GM15510 (cell line): ENCODE data around the gene SCGB1D2.

ENCODE experiments used
- POLR2A ChIP-seq: IDR thresholded peaks from 3 replicates; pipeline ENCODE4 v1.6.1; 2011; ENCODE audit warnings: borderline replicate concordance; ENCODE audit not compliant: insufficient read length; ENCODE audit errors: extremely low read depth

Gene SCGB1D2

DNA sequence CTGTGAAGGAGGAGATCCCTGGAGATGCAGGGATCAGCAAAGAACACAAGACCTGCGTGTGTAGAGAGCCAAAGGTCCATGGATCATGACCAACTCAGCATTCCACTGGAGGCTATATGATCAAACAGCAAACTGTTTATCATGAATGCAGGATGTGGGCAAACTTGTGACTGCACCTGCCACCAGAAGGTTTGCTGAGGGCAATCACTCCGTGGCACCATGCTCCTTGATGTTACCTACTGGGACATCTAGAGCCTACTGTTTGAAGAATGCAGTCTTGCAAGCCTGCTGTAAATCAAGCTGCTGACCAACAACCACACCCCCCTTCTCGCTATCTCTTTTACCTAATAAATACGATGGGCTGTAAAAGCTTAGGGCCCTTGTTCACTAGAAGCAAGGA lies 9.7 kb downstream of the SCGB1D2 start:
- TF ChIP-seq POLR2A = no peak

DNA sequence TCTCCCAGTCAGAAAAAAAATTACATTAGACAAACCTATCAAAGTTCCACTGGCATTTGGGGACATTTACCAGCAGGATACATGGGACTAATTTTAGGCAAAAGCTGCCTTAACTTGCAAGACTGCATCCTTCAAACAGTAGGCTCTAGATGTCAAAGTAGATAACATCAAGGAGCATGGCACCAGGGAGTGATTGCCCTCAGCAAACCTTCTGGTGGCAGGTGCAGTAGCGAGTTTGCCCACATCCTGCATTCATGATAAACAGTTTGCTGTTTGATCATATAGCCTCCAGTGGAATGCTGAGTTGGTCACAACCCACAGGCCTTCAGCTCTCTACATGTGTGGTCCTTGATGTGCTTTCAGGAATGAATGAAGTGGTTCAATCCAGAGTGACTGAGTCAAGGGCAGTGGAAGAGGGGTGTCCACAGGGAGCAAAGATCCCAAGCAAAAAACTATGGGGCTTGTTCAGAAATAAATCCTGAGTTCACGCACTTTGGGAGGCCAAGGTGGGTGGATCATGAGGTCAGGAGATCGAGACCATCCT lies 12.0 kb downstream of the SCGB1D2 start:
- no peak for TF ChIP-seq POLR2A

DNA sequence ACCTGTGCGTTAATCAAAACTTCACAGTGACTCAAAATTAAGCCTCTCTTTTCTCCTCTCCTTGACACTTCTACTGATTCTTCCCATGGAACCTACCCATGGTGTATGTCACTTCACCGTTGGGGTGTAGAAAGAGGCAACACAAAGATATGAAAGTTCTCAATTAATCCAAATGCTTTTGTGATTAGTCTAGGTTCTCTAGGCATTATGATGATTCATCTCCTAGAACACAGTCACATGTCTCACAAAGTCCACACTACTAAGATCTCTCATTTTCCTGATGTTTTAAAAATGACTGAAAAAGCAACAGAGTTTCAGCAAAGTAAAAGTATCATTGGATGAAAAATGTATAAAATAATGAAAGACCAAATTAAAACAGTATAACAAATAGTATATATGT lies 14.2 kb downstream of the SCGB1D2 start:
- no peak for TF ChIP-seq POLR2A

DNA sequence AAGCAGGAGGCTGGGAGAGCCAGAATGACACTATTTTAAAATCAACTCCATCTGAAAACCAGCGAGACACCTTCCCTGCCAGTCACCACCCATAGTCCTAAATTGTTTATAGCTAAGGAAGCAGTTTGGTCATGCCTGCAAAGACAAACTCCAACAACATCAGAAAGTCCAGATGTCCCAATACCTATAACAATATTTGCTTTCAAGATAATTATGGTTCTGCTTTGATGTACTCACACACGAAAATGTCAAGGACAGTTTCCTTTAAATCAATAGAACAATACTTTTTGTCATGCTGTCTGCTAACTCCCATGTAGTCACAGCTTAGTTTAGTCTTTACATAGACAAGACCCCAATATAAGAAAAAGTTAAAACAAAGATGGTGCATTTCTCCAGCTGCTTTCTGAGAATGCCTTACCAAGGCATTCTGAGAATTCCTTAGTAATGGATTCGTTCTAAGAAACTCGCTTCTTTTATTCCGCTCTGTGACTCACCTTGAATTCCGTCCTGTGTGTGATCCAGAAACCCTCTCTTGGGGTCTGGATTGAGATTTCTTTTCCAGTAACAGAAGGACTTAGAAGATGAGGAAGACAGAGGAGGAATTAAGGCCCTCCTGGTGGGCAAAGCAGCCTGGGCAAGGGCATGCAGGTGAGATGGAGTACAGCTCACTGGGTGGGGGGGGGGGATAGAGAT lies 18.4 kb downstream of the SCGB1D2 start:
- no peak for TF ChIP-seq POLR2A

DNA sequence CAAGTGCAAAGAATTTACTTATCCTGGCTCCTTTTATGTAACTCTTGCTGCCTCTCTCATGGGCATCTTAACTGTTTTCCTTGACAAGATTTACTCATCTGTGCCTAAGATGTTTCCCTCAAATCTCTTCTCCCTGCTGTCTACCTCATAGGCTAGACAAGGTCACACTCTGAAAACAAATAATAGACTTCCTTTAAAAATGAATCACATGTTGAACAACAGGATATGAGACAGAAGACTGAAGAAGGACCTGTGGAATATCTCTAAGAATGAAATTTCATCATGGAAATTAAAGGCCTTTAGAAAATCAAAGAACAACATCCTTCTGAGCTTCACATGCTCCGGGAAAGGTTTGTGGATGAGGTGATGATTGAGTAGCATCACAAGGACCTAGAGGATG lies 22.0 kb downstream of the SCGB1D2 start:
- no peak for TF ChIP-seq POLR2A

DNA sequence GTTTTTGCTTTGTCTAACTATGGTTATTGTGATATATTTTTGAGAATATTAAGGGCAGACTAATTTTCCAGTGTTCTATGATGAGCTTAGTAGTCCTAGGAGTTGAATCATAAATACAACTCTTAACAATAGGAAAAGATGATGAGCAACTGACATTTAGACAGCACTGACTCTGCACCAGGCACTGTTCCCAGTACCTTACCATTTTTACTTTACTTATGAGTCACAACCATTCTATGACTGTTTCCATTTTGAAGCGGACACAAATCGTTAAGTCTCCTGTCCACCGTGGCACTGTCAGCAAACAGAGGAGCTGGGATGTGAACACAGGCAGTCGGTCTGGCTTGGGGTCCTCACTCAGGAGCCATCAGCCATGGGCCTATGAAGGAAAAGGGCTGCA lies 24.5 kb downstream of the SCGB1D2 start:
- no peak for TF ChIP-seq POLR2A

DNA sequence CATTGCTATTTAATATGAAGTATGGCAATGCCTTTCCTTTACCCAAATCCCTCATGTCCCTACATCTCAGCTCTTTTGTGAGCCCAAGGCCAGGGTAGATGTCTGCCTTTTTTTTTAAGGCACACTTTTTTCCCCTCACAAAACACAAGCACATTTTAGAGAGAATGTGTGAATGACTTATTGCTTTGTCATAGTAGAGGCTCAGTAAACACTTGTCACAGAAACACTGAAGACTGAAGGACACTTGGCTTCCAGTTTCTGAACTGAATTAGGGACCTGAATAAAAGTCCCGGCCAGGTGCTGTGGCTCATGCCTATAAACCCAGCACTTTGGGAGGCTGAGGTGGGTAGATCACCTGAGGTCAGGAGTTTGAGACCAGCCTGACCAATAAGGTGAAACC lies 25.0 kb downstream of the SCGB1D2 start:
- no peak for TF ChIP-seq POLR2A

DNA sequence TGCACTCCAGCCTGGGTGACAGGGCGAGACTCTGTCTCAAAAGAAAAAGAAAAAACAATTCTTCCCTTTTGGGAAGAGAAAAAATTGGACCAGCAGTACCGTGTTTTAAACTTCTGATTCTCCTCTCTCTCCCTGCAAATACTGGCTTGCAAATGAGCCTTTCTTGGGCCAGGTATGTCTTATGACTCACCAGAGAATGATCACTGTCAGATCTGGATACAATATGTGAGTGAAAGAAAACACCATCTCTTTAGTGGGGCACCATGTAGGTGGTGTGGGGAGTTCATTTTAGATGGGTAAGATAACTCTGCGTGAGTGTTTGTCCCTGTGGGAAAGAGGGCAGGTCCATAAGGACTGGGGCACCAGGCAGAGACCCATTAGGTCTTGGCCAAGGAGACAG lies 25.5 kb downstream of the SCGB1D2 start:
- no peak for TF ChIP-seq POLR2A

DNA sequence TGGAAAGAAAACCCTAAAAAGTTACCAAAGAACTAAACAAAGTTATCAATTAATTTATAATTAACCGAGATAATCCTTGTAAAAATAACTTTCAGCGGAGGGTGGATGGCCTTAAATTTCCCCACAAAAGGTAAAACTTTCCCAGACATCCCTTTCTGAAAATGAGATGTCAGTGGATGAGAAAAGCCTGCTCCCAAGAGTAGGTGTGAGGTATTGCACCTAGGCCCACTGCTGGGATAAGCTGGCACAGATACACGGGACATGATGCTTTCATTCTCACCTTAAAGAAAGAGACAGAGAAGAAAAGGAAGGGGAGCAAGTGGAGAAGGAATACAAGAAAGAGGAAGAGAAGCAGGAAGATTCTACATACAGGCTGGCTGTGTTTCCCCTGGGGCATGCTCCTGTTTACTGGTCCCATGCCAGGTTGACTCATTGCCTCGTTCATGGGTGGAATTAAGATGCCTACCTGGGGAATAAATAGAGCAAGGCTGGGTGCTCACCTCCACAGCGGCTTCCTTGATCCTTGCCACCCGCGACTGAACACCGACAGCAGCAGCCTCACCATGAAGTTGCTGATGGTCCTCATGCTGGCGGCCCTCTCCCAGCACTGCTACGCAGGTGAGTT lies 27.7 kb downstream of the SCGB1D2 start, which contains the start of gene SCGB2A2:
TSS of gene SCGB2A2 (plus strand) at position 505 of the 625 bp plus-strand sequence. CDS start at position 564, 59 bp downstream.
- no peak for TF ChIP-seq POLR2A

DNA sequence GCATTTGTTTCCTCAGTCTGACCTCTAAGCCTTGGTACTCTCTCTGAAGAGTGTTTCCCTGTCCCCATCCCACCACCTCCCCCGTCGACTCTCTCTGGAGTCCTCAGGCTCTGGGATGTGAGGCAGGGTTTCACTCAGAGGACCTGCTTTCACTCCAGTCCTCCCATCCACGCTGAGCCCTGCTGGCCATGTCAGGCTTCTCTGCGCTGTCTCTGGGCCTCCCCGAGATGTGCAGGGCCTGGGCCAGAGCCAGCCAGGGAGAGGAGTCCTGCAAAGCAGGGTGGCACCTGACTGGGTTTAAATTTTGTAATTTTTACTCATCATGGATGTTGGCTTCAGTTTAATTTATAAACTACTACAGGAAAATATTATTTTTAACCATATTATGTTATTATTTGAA lies 31.2 kb downstream of the SCGB1D2 start:
- no peak for TF ChIP-seq POLR2A

DNA sequence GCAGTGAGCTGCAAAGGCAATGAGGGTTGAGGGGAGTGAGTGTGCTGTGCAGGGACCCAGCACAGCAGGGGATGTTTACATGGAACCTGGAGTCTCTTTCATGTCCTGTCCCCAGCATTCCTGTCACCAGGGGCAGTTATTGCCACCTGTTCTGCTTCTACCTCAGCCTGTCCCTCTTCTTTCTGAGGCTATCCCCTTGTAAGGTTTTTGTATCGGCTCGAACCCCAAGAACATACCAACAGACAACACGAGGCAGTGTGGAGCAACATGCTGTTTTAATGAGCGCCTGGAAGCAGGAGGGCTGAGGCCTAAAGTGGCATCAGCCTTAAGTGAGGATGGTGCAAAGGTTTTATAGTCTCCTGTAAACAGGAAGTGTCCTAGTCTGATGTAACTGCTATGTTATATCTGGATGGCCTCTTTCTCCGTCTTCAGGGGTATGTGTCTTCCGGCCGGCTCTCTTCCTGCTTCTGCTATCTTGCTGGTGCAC lies 31.8 kb downstream of the SCGB1D2 start:
- TF ChIP-seq POLR2A = no peak

DNA sequence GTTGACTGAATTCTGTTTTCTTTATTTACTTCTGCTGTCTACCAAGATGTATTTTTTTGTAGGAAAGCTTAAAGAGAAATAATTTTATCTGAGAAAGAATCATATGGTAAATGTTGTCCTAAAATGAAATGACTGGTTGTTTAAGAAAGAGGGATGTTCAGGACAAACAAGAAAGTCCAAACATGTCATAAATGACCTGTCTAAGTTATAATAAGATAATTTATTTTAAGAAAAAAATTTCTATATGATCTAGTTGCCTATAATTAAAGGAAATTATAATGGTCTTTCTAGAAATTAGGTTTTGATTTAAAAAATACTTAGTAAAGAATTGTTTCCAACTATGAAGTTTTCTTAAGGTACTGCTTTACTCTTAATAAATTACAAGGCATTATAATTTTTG lies 38.4 kb downstream of the SCGB1D2 start:
- no peak for TF ChIP-seq POLR2A
